H7 (cell line): ENCODE results near the gene CCR1. TPM values are rescaled to one million over a fixed set of nuclear protein-coding genes. Genes with fewer than 3 reads are reported as not detected.

Experiments
- DNase-seq: peaks from one replicate; pipeline ENCODE4 v3.0.0; 2012
- H3K27me3 ChIP-seq: 2 replicates; pipeline ENCODE4 v1.6.0; 2011; ENCODE audit warnings: mild to moderate bottlenecking, low read length; ENCODE audit not compliant: control insufficient read depth, insufficient read depth
- H3K36me3 ChIP-seq: replicated peaks from 2 replicates; pipeline ENCODE4 v1.5.1; 2011; ENCODE audit warnings: low read length; ENCODE audit not compliant: control insufficient read depth, insufficient read depth
- H3K4me3 ChIP-seq: 2 replicates; pipeline ENCODE4 v1.5.1; 2011; ENCODE audit warnings: low read depth, mild to moderate bottlenecking, control low read depth, low read length, moderate library complexity; ENCODE audit not compliant: insufficient read depth
- total RNA-seq: library from RNA; depleted of rRNA; stranded (reverse); fragments of >200 nt; shearing (Covaris generic); gene quantifications from 2 replicates; pipeline ENCODE4 v1.2.3, GENCODE V29; 2014; rRNA removed

The CCR1 gene
- not detected in 2 replicates for total RNA-seq

DNA sequence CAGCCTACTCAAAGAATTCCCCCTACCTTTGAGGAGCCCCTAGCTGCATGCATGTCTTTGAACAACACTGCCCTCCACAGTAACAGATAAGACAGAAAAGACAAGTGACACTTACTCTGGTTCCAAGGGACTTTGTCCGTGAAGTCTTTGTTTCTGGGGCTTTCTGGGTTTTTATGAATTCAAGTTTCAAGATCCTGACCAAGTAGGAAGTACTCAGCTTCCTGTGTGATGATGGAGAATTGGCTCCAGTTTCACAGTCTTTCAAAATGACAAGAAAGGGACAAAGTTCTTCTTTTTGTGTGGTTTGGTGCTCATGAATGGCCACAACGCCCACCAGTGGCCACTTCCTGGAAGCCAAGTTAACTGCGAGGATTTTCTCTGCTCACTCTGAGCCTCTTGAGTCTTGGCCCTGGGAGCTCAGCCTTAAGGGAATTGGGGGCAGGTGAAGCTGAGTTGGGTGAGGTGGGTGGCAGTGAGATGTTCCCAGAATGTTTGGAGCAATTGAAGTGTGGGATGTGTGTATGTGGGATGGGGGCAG, at the start of gene CCR1:
CCR1 (minus strand) TSS at position 147 of the 538 bp plus-strand sequence. CDS start 4,000 bp downstream, outside the sequence.
- H3K36me3 ChIP-seq, result no peaks in the 10 kb centered on the region
- no peak within 1 kb of the TSS for H3K4me3 ChIP-seq
- no peaks in the 10 kb centered on the region for H3K27me3 ChIP-seq
- peak; percentile 31 for DNase-seq

DNA sequence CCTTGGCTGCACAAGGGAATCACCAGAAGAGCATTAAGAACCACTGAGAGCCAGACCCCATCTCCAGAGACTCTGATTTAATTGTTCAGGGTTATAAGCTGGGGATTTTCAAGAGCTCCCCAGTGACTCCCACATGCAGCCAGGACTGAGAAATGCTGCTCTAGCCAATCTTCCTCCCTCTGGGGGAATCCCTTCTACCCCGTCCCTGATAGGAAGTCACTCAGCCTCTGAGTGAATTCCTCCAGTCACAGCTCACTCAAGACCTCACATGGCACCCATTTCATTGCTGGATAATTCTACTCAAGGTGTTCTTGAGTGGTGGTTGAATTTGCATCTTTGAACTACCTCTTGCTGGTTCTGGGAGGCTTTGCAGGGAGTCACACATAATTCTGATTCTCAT, 44.9 kb upstream of the CCR1 start:
- no peak for DNase-seq
- no peaks in the 10 kb centered on the region for H3K27me3 ChIP-seq
- no peak overlapping the region for H3K4me3 ChIP-seq
- H3K36me3 ChIP-seq, result no peaks in the 10 kb centered on the region

- no peak for DNase-seq
- Histone ChIP-seq H3K27me3 (no peaks in the 10 kb centered on the region), H3K4me3 (no peak overlapping the region), H3K36me3 (no peaks in the 10 kb centered on the region)
These were observed 37.0 kb upstream of the CCR1 start for GRCh38 chr3:46245146-46245545.

DNA sequence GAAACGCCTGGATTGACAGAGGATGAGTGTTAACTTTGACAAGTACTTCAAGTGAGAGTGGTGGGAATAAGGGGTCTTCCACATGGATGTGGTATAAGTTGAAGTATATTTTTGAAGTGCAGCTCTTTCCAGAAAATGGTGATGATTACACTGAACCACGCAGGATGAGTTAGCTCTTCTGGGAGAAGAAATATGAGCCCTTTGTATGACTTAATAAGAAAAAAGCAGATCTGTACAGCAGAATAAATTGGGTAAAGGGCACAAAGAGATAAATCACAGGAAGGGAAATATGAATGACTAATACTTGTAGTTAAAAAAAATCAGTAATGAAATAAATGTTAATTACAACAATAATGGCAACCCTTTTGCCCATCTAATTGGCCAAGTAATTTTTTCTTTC, 35.4 kb upstream of the CCR1 start:
- H3K4me3 ChIP-seq, result no peak overlapping the region

GRCh38 chr3:46242120-46242519, 34.0 kb upstream of the CCR1 start, which contains the start of gene CCR3:
Gene CCR3 (plus strand): TSS chr3:46242460. CDS start chr3:46265159, 22,699 bp downstream.
- DNase-seq, result no peak
- Histone ChIP-seq H3K27me3 (no peaks in the 10 kb centered on the region), H3K36me3 (no peaks in the 10 kb centered on the region), H3K4me3 (no peak within 1 kb of the TSS)

More for the DNA sequence above, 35.4 kb upstream of the CCR1 start:
- H3K36me3 ChIP-seq, result no peaks in the 10 kb centered on the region
- H3K27me3 ChIP-seq, result no peaks in the 10 kb centered on the region
- no peak for DNase-seq

GRCh38 chr3:46239952-46240351, 31.8 kb upstream of the CCR1 start:
- Histone ChIP-seq H3K36me3 (no peaks in the 10 kb centered on the region), H3K27me3 (no peaks in the 10 kb centered on the region; the same call in 1 of the 2 replicates), H3K4me3 (no peak overlapping the region)
- DNase-seq, result no peak

DNA sequence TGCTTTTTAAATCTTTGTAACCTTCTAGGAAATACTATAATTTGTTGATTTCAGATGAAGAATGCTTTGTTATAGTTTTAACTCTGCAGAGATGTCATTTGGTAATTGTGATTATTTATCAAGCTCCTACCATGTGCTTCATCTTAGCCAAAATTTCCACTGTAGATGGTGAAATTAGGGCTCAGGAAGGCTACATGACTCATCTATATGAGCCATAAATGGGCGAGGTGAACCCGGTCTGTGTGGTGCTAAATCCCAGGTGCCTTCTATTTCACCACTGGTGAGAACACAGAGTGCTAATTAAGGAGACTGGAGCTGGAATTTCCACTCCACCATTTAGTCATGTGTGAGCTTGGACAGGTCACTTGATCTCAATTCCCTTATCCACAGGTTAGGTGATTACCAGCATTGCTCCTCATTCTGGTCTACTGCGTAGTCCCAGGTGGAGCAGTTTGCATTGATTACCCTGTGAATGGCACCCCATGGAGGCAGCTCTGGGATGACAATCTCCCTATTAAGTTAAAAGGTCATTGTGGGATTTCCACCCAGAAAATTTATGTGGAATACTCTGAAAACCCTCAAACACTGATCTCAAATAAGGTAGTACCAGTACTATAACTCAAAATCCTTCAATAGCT, 31.3 kb upstream of the CCR1 start:
- Histone ChIP-seq H3K27me3 (no peaks in the 10 kb centered on the region; the same call in 1 of the 2 replicates), H3K36me3 (no peaks in the 10 kb centered on the region), H3K4me3 (no peak overlapping the region)
- DNase-seq, result peak; percentile 8

GRCh38 chr3:46238386-46238785, 30.3 kb upstream of the CCR1 start:
- Histone ChIP-seq H3K36me3 (no peaks in the 10 kb centered on the region), H3K4me3 (no peak overlapping the region), H3K27me3 (no peaks in the 10 kb centered on the region; the same call in 1 of the 2 replicates)
- no peak for DNase-seq

DNA sequence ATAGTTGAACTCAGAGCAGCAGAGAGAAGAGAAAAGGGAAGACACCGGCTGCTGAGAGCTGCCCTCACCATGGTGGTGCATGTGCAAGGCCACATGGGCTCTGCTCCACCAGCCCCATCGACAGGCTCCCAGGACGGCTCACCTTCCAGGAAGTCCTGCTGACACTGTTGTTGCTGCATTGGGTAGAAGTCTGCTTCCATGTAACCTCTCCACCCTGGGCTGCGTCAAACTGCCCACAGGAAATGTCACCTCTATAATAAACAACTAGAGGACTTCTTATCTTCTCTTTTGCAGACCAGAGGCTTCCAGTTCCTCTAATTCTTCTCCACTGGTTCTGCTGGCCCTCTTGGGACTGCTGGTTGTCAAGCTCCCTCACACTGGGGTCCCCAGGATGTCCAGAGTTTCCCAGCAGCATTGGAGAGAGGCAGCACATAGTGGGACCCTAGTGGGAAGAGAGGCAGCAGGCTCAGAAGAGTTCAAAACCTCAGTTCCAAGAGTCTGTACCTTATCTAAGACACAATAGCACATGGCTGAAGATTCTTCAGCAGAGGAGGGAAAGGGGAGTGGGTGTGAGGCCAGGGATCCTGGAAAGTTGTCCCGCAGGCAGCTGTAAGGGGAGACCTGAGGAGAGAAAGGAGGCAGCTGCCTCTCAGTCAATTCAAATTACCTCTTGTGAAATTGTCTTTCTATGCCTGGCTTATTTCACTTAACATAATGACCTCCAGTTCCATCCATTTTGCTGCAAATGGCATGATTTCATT, 28.4 kb upstream of the CCR1 start:
- no peak for DNase-seq

GRCh38 chr3:46235425-46235824, 27.3 kb upstream of the CCR1 start:
- no peak for DNase-seq
- no peaks in the 10 kb centered on the region; the same call in 1 of the 2 replicates for H3K27me3 ChIP-seq

More for the DNA sequence above, 28.4 kb upstream of the CCR1 start:
- H3K36me3 ChIP-seq, result no peaks in the 10 kb centered on the region
- H3K27me3 ChIP-seq, result no peaks in the 10 kb centered on the region; the same call in 1 of the 2 replicates
- H3K4me3 ChIP-seq, result no peak overlapping the region

GRCh38 chr3:46233194-46233593, 25.1 kb upstream of the CCR1 start:
- DNase-seq, result no peak
- Histone ChIP-seq H3K36me3 (no peaks in the 10 kb centered on the region), H3K4me3 (no peak overlapping the region), H3K27me3 (no peaks in the 10 kb centered on the region; the same call in 1 of the 2 replicates)

More at GRCh38 chr3:46235425-46235824, 27.3 kb upstream of the CCR1 start:
- H3K36me3 ChIP-seq, result no peaks in the 10 kb centered on the region
- H3K4me3 ChIP-seq, result no peak overlapping the region

DNA sequence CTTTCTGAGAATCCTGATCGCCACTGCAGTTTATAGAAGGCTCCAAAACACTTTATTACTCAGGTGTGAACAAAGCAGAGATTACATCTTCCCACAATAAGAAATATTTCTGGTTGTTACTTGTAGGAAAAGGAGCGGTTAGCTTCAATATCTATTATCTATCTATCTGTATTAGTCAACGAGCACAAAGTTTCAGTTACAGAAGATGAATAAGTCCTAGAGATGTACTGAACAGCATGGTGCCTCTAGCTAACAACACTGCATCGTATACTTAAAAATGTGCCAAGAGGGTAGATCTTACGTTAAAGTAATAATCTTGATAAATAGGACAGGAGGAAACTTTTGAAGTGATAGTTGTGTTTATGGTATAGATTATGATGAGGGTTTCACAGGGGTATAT, 23.2 kb upstream of the CCR1 start:
- Histone ChIP-seq H3K36me3 (no peaks in the 10 kb centered on the region), H3K4me3 (no peak overlapping the region), H3K27me3 (no peaks in the 10 kb centered on the region; the same call in 1 of the 2 replicates)
- DNase-seq, result no peak

DNA sequence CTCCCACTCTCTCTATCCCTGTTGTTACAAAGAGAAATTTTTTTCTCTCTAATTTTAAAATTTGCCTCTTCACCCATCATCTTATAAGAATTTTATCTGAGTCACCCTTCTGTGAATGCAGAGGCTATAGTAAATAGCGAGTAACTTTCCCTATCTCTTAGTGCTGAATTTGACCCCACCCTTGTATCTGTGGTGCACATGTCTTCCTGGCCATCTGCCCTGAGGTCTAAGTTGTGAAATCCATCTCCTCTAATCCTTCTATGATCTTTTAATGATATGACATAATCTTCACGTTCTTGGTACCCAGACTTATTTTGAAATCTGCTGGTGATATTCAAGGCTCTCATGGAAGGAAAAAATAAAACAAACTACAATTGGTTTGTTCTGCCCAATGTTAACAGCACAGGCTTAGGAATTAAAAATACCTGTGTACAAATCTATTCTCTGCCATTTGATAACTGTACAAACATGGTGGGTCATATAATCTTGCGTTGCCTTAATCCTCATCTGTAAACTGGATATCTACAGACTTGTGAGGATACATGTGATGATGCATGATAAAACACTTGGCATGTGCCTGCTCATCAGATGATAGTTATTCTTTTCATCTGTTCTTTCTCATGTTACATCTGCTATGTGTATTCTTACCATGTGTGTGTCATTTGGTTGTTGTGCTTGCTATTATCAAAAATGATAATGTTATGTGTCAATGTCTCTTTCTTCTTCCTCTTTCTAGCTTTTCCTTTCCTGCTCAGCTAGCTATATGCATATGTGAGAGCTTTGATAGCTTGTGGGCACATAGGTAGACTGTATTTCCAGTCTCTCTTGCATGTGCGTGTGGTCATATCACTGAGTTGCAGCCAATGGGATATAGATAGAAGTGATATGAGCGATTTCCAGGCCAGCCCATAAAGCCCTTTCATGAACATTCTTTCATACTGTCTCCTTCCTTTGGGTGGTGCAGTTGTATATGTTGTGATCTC, 20.4 kb upstream of the CCR1 start:
- no peak for DNase-seq
- H3K36me3 ChIP-seq, result no peaks in the 10 kb centered on the region
- no peaks in the 10 kb centered on the region for H3K27me3 ChIP-seq
- no peak overlapping the region for H3K4me3 ChIP-seq
